Hepatocyte (in vitro differentiated cells): ENCODE data around the gene PRXL2B. TPM values are rescaled to one million over a fixed set of nuclear protein-coding genes. Genes with fewer than 3 reads are reported as not detected.

Source experiments
- DNase-seq: peaks from one replicate; pipeline ENCODE4 v3.0.0-alpha.2; 2016; ENCODE audit warnings: low spot score
- H2AFZ ChIP-seq: fragments of 200-600 bp; sonication (generic); 2 replicates; pipeline ENCODE4 v1.6.0; 2016; ENCODE audit warnings: antibody characterized with exemption, mild to moderate bottlenecking
- H3K27ac ChIP-seq: fragments of 200-600 bp; sonication (generic); 2 replicates; pipeline ENCODE4 v1.5.1; 2016; ENCODE audit warnings: mild to moderate bottlenecking
- H3K27me3 ChIP-seq: fragments of 200-600 bp; sonication (generic); 2 replicates; pipeline ENCODE4 v1.6.1; 2016
- H3K36me3 ChIP-seq: fragments of 200-600 bp; sonication (generic); replicated peaks from 2 replicates; pipeline ENCODE4 v1.5.1; 2016; ENCODE audit warnings: low read depth; ENCODE audit not compliant: insufficient read depth
- H3K4me1 ChIP-seq: fragments of 200-600 bp; sonication (generic); 2 replicates; pipeline ENCODE4 v1.5.1; 2016; ENCODE audit warnings: mild to moderate bottlenecking, moderate library complexity; ENCODE audit not compliant: insufficient read depth
- H3K4me2 ChIP-seq: fragments of 200-600 bp; sonication (generic); 2 replicates; pipeline ENCODE4 v1.6.0; 2016
- H3K4me3 ChIP-seq: fragments of 200-600 bp; sonication (generic); 2 replicates; pipeline ENCODE4 v1.5.1; 2016; ENCODE audit warnings: mild to moderate bottlenecking
- H3K79me2 ChIP-seq: fragments of 200-600 bp; sonication (generic); 2 replicates; pipeline ENCODE4 v1.6.0; 2017; ENCODE audit warnings: mild to moderate bottlenecking
- H3K9me2 ChIP-seq: fragments of 200-600 bp; sonication (generic); replicated peaks from 2 replicates; pipeline ENCODE4 v1.6.0; 2017; ENCODE audit warnings: mild to moderate bottlenecking; ENCODE audit not compliant: insufficient read depth
- H3K9me3 ChIP-seq: fragments of 200-600 bp; sonication (generic); 2 replicates; pipeline ENCODE4 v1.5.1; 2016; ENCODE audit warnings: low read depth, mild to moderate bottlenecking
- H4K20me1 ChIP-seq: fragments of 200-600 bp; sonication (generic); 2 replicates; pipeline ENCODE4 v1.6.0; 2016; ENCODE audit warnings: mild to moderate bottlenecking; ENCODE audit not compliant: insufficient read depth, poor library complexity, severe bottlenecking
- EZH2 ChIP-seq: fragments of 200-600 bp; sonication (generic); IDR thresholded peaks from 2 replicates; pipeline ENCODE4 v1.6.1; 2016; ENCODE audit warnings: antibody characterized with exemption, mild to moderate bottlenecking, borderline replicate concordance
- EZH2phosphoT487 ChIP-seq: fragments of 200-600 bp; sonication (generic); IDR thresholded peaks from one replicate; pipeline ENCODE4 v1.6.1; 2018; ENCODE audit warnings: antibody characterized with exemption, mild to moderate bottlenecking, low read depth, moderate library complexity; ENCODE audit not compliant: unreplicated experiment, severe bottlenecking
- WGBS: methylation state at CpG from one replicate; pipeline ENCODE4 v1.1.6; 2016; ENCODE audit warnings: low lambda C conversion rate; ENCODE audit errors: missing lambda C conversion rate; 5-methylcytosine and 5-hydroxymethylcytosine counted together
- polyA plus RNA-seq: library from polyadenylated mRNA; unstranded; fragments of >200 nt; fragmentation: Nextera tagmentation; extraction: Ambion mirVana; gene quantifications from 2 replicates; pipeline ENCODE4 v1.2.1, GENCODE V29; 2016
- total RNA-seq: library from RNA; depleted of rRNA; stranded (reverse); fragments of >200 nt; gene quantifications from 2 replicates; pipeline ENCODE4 v1.2.3, GENCODE V29; 2014
- TF ChIP-seq, protein P1 (sequence below): fragments of 200-600 bp; sonication (generic); IDR thresholded peaks from 2 replicates; pipeline ENCODE4 v1.5.1; 2016; ENCODE audit warnings: antibody characterized with exemption, mild to moderate bottlenecking; ENCODE audit not compliant: poor library complexity

Gene PRXL2B
- total and polyA plus RNA-seq, 2 experiments from 2014 or later, result 36.7 to 41.4 TPM

DNA sequence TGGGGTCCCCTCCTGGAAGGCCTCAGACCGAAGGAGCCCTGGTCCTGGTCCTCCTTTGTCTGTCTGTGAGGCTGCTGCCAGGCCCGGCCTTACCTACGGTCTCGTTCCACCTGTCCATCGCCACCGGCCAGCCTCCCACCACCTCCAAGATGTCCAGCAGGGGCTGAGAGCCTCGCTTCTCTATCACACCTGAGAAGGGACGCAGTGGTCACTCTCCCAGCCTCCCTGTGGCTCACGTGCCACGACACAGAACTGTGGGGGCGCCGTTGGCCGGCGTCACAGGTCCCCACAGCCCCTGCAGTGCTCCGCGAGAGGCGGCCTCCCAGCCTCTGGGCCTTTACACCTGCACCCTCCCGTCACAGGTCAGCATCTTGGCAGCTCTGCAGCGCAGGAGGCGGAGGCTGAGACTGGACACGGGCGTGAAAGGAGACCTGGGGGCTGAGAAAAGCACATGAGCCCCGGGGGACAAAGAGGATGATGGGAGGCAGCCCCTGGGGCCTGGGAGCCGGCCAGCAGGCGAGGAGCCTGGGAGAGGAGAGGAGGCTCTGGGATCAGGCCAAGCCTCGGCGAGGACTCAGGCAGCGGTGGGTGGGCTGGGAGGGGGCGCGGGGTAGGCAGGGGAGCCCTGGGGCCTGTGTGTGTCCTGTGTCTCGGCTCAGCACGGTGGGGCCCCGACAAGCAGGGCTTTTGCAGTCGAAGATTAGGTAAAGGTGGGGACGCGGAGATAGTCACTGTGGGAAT is 20.5 kb downstream of the PRXL2B start:
- no peaks in the 10 kb centered on the region for H3K27me3 ChIP-seq
- WGBS, result 84% methylated on average over 28 of the region's 36 CpGs
- no peak for DNase-seq

DNA sequence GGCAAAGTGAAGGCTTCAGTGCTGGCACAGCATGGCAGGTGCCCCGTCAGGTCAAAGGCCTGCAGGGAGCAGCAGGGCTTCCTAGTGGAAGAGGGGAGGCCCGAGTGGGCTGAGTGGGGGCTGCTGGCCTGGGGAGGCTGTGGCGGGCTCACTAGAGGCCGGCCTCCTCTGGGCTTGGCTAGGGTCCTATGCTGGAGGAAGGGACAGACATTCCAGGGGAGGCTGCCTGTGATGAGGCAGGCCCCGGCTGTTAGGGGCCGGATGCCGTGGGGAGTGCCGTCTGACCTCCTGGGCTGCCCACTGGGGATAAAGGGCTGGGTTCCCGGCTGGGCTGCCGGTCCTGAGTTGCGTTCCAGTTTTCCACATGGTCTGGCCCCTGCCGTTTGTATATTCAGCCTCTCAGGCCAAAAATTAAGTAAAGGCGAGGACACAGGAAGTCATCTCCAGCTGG is 21.1 kb downstream of the PRXL2B start:
- H3K79me2 ChIP-seq, result no peaks in the 10 kb centered on the region
- no peak for DNase-seq
- no peak overlapping the region for H3K4me2 ChIP-seq
- no peaks in the 10 kb centered on the region for H3K9me2 ChIP-seq
- no peaks in the 10 kb centered on the region for H3K9me3 ChIP-seq
- no peak overlapping the region for H2AFZ ChIP-seq
- 69% methylated on average over 13 of the region's 13 CpGs for WGBS
- H3K4me3 ChIP-seq, result no peak overlapping the region
- TF ChIP-seq EZH2, result no peak
- TF ChIP-seq EZH2phosphoT487, result no peak
- TF ChIP-seq, protein P1, sequence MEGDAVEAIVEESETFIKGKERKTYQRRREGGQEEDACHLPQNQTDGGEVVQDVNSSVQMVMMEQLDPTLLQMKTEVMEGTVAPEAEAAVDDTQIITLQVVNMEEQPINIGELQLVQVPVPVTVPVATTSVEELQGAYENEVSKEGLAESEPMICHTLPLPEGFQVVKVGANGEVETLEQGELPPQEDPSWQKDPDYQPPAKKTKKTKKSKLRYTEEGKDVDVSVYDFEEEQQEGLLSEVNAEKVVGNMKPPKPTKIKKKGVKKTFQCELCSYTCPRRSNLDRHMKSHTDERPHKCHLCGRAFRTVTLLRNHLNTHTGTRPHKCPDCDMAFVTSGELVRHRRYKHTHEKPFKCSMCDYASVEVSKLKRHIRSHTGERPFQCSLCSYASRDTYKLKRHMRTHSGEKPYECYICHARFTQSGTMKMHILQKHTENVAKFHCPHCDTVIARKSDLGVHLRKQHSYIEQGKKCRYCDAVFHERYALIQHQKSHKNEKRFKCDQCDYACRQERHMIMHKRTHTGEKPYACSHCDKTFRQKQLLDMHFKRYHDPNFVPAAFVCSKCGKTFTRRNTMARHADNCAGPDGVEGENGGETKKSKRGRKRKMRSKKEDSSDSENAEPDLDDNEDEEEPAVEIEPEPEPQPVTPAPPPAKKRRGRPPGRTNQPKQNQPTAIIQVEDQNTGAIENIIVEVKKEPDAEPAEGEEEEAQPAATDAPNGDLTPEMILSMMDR, result no peak
- no peak overlapping the region for H3K27ac ChIP-seq
- no peaks in the 10 kb centered on the region for H3K27me3 ChIP-seq
- H3K4me1 ChIP-seq, result peaks cover 4% of the 10 kb centered on the region
- no peaks in the 10 kb centered on the region for H4K20me1 ChIP-seq
- H3K36me3 ChIP-seq, result no peaks in the 10 kb centered on the region

More for the DNA sequence above, 20.5 kb downstream of the PRXL2B start:
- Histone ChIP-seq H3K4me3 (no peak overlapping the region), H3K9me2 (no peaks in the 10 kb centered on the region), H4K20me1 (no peaks in the 10 kb centered on the region), H3K9me3 (no peaks in the 10 kb centered on the region), H3K36me3 (no peaks in the 10 kb centered on the region), H3K27ac (no peak overlapping the region), H3K79me2 (no peaks in the 10 kb centered on the region), H3K4me2 (no peak overlapping the region), H3K4me1 (peaks cover 4% of the 10 kb centered on the region), H2AFZ (no peak overlapping the region)
- no peak for TF ChIP-seq EZH2phosphoT487
- TF ChIP-seq EZH2, result no peak
- TF ChIP-seq, protein P1, result no peak

DNA sequence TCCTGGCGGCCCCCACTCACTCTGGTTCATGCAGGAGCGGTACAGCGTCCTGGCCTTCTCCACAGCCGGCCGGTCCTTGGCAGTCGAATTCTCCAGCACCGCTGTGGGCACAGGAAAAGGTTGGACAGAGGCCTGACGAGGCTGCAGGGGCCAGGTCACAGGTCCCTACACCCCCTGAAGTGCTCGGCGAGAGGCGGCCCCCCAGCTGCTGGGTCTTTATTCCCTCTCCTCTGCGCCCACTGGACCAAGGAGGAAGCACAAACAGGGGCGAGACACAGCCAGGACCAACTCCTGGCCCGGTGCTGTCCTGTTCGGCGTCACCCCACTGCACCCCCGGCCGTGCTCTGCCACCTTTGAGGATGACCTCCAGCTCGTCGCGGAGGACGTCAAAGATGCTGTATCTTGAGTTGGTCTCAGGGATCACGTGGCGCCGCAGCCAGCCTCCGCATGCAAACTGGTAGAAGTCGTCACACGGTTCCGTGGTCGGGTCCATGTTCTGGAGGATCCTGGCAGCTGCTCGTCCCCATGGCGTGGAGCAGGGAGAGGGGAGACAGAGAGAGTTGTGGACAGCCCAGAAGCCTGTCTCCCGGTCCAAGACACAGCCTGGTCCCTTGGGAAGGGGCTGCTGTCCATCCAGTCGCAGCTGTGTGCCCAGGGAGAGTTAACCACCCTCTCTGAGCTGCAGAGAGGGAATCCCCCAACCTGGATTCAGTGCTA is 22.9 kb downstream of the PRXL2B start:
- no peaks in the 10 kb centered on the region for H3K27me3 ChIP-seq
- H3K9me3 ChIP-seq, result no peaks in the 10 kb centered on the region

More for the DNA sequence above, 22.9 kb downstream of the PRXL2B start:
- H3K4me1 ChIP-seq, result peaks cover 4% of the 10 kb centered on the region
- no peak overlapping the region for H3K4me2 ChIP-seq
- no peaks in the 10 kb centered on the region for H3K79me2 ChIP-seq
- H3K4me3 ChIP-seq, result no peak overlapping the region
- H4K20me1 ChIP-seq, result no peaks in the 10 kb centered on the region
- DNase-seq, result no peak
- H3K9me2 ChIP-seq, result no peaks in the 10 kb centered on the region
- WGBS, result 92% methylated on average over 34 of the region's 34 CpGs
- TF ChIP-seq EZH2 (no peak), EZH2phosphoT487 (no peak)
- TF ChIP-seq, protein P1, result no peak
- H3K36me3 ChIP-seq, result no peaks in the 10 kb centered on the region
- no peak overlapping the region for H3K27ac ChIP-seq
- no peak overlapping the region for H2AFZ ChIP-seq
